NCI-H1417 treated with DMSO at 0.1 percent for 48 hours (cell line): Measurements from ENCODE around the gene FBXL7.
"Not testable (repeated sequence)": the region's sequence is repeated elsewhere in the genome, so short reads cannot be mapped to it uniquely, and the experiment has no call there.

Source experiments
- DNase-seq: peaks from one replicate; lab custom pipeline; 2025; lab: John Stamatoyannopoulos, UW

FBXL7 gene

GRCh38 chr5:15808577-15808976 is 308.6 kb downstream of the FBXL7 start:
- DNase-seq = no peak

GRCh38 chr5:15819617-15820016 is 319.6 kb downstream of the FBXL7 start:
- DNase-seq = no peak

- no peak for DNase-seq
These were observed 321.5 kb downstream of the FBXL7 start for GRCh38 chr5:15821506-15821905.

- no peak for DNase-seq
These were observed 323.4 kb downstream of the FBXL7 start for GRCh38 chr5:15823398-15823797.

GRCh38 chr5:15827741-15828140 is 327.8 kb downstream of the FBXL7 start:
- DNase-seq = no peak

- DNase-seq = no peak
These were observed 331.4 kb downstream of the FBXL7 start for GRCh38 chr5:15831408-15831807.

- no peak for DNase-seq
These were observed 333.4 kb downstream of the FBXL7 start for GRCh38 chr5:15833365-15833764.

GRCh38 chr5:15834596-15835245 is 334.7 kb downstream of the FBXL7 start:
- no peak for DNase-seq

GRCh38 chr5:15835514-15835913 is 335.5 kb downstream of the FBXL7 start:
- DNase-seq = no peak

- no peak for DNase-seq
These were observed 337.7 kb downstream of the FBXL7 start for GRCh38 chr5:15837551-15838289.

- DNase-seq = no peak
These were observed 344.3 kb downstream of the FBXL7 start for GRCh38 chr5:15844253-15844652.

GRCh38 chr5:15844871-15845270 is 344.9 kb downstream of the FBXL7 start:
- no peak for DNase-seq

GRCh38 chr5:15850536-15850935 is 350.6 kb downstream of the FBXL7 start:
- DNase-seq = no peak

GRCh38 chr5:15850939-15851341 is 351.0 kb downstream of the FBXL7 start:
- DNase-seq = no peak

GRCh38 chr5:15852217-15852616 is 352.2 kb downstream of the FBXL7 start:
- no peak for DNase-seq

- DNase-seq = no peak
These were observed 353.0 kb downstream of the FBXL7 start for GRCh38 chr5:15852949-15853348.

- DNase-seq = no peak
These were observed 358.3 kb downstream of the FBXL7 start for GRCh38 chr5:15858326-15858725.

- DNase-seq = no peak
These were observed 364.7 kb downstream of the FBXL7 start for GRCh38 chr5:15864536-15865215.

GRCh38 chr5:15872259-15872658 is 372.3 kb downstream of the FBXL7 start:
- not testable (repeated sequence) for DNase-seq

- DNase-seq = no peak
These were observed 377.9 kb downstream of the FBXL7 start for GRCh38 chr5:15877914-15878313.

- DNase-seq = no peak
These were observed 380.2 kb downstream of the FBXL7 start for GRCh38 chr5:15880201-15880600.

- no peak for DNase-seq
These were observed 385.2 kb downstream of the FBXL7 start for GRCh38 chr5:15885156-15885555.

- no peak for DNase-seq
These were observed 386.2 kb downstream of the FBXL7 start for GRCh38 chr5:15886156-15886555.
